Mucosa of descending colon (tissue), 3 donors: Measurements from ENCODE around the gene TTYH3. TPM values are rescaled to one million over a fixed set of nuclear protein-coding genes. Genes with fewer than 3 reads are reported as not detected.

ENCODE experiments used
- ATAC-seq: fragments of 200-7000 bp; cut with Tn5 transposase; one replicate; pipeline ENCODE4 v1.9.1; 2020; ENCODE audit warnings: mild to moderate bottlenecking, moderate library complexity
- DNase-seq, 3 donors: peaks; one replicate each; pipeline ENCODE4 v3.0.0-alpha.2; 2020
- H3K36me3 ChIP-seq: fragments of 200-600 bp; one replicate; pipeline ENCODE4 v1.8.0; 2021; ENCODE audit warnings: low read depth, mild to moderate bottlenecking
- H3K4me1 ChIP-seq: fragments of 200-600 bp; one replicate; pipeline ENCODE4 v1.8.0; 2021; ENCODE audit warnings: low read depth, mild to moderate bottlenecking
- H3K4me3 ChIP-seq: fragments of 200-600 bp; one replicate; pipeline ENCODE4 v1.8.0; 2021; ENCODE audit warnings: mild to moderate bottlenecking
- H3K9me3 ChIP-seq: fragments of 200-600 bp; one replicate; pipeline ENCODE4 v1.8.0; 2021; ENCODE audit warnings: mild to moderate bottlenecking
- CTCF ChIP-seq: fragments of 200-600 bp; IDR thresholded peaks from one replicate; pipeline ENCODE4 v1.8.0; 2022; ENCODE audit warnings: antibody characterized with exemption, mild to moderate bottlenecking
- intact Hi-C, 2 donors: fragments of 100-400 bp; cut with DNase I in 1 of 2; cut with micrococcal nuclease in 1 of 2; formaldehyde crosslinking; loops; one replicate each; pipeline versions ENCODE4 v1.11.0 to v1.11.1; 2022; cut with DNase I, micrococcal nuclease
- total RNA-seq, 3 donors: library from RNA; stranded (reverse); fragmentation: NEBNext Ultra II Directional in 2 of 3; extraction: Animal tissue kit (Norgen Biotek cat#: 25700) in 2 of 3; gene quantifications; one replicate each; pipeline versions ENCODE4 v1.2.1 to v1.2.4, GENCODE V29; 2021 to 2023
- donor health status: DM: no; HTN: no; CAD: no; lungs with moderate emphysema.
- donor health status: DM: no; HTN: no; CAD: no.
- donor health status: DM: no; HTN: yes; CAD: no.

TTYH3 gene
- total RNA-seq, 3 donors from 2014 or later: 23.4 to 63.7 (median 32.1) TPM

GRCh38 chr7:2598154-2598823, 33.5 kb upstream of the TTYH3 start:
- DNase-seq: no peak
- Histone ChIP-seq H3K4me1 (no peaks in the 10 kb centered on the region), H3K4me3 (no peak overlapping the region), H3K36me3 (peaks cover 5% of the 10 kb centered on the region), H3K9me3 (no peaks in the 10 kb centered on the region)
- no peak for ATAC-seq
- intact Hi-C loops: no loop called here
- no peak for TF ChIP-seq CTCF

GRCh38 chr7:2601065-2601464, 30.7 kb upstream of the TTYH3 start:
- TF ChIP-seq CTCF: no peak
- no peak for ATAC-seq
- no peak overlapping the region for H3K4me3 ChIP-seq
- DNase-seq: peak in 1 of 3 donors; percentile 24
- no peaks in the 10 kb centered on the region for H3K9me3 ChIP-seq
- intact Hi-C loops: no loop called here
- H3K36me3 ChIP-seq: peaks cover 5% of the 10 kb centered on the region
- H3K4me1 ChIP-seq: no peaks in the 10 kb centered on the region

- no peak for TF ChIP-seq CTCF
- Histone ChIP-seq H3K4me3 (no peak overlapping the region), H3K4me1 (no peaks in the 10 kb centered on the region), H3K36me3 (peaks cover 5% of the 10 kb centered on the region), H3K9me3 (no peaks in the 10 kb centered on the region)
- DNase-seq: no peak
- no peak for ATAC-seq
- intact Hi-C loops: no loop called here
Measured at GRCh38 chr7:2601907-2602306, 29.9 kb upstream of the TTYH3 start.

- H3K4me3 ChIP-seq: no peak overlapping the region
- no peak for DNase-seq
- ATAC-seq: no peak
- H3K36me3 ChIP-seq: peaks cover 5% of the 10 kb centered on the region
- no peaks in the 10 kb centered on the region for H3K4me1 ChIP-seq
- no peaks in the 10 kb centered on the region for H3K9me3 ChIP-seq
- intact Hi-C loops: no loop called here
- TF ChIP-seq CTCF: no peak
Measured at GRCh38 chr7:2602406-2603043, 29.3 kb upstream of the TTYH3 start.

GRCh38 chr7:2603044-2603965, 28.5 kb upstream of the TTYH3 start:
- intact Hi-C loops: no loop called here
- no peak overlapping the region for H3K4me3 ChIP-seq
- DNase-seq: no peak
- H3K4me1 ChIP-seq: no peaks in the 10 kb centered on the region
- no peaks in the 10 kb centered on the region for H3K9me3 ChIP-seq
- peaks cover 5% of the 10 kb centered on the region for H3K36me3 ChIP-seq
- ATAC-seq: no peak
- TF ChIP-seq CTCF: no peak
